Effector memory CD4-positive, alpha-beta T cell (primary cell): Measurements from ENCODE around the gene SEC14L1.
"Not testable (repeated sequence)": the region's sequence is repeated elsewhere in the genome, so short reads cannot be mapped to it uniquely, and the experiment has no call there.

Experiments
- DNase-seq, 3 donors: peaks; one replicate each; pipeline ENCODE4 v3.0.0-alpha.2; 2020
- H3K27ac ChIP-seq: 2 replicates; pipeline ENCODE4 v1.7.0; 2013; ENCODE audit warnings: mild to moderate bottlenecking, low read length, moderate library complexity; ENCODE audit not compliant: insufficient read depth, poor library complexity, severe bottlenecking
- H3K27me3 ChIP-seq: replicated peaks from 2 replicates; pipeline ENCODE4 v1.7.0; 2013; ENCODE audit warnings: mild to moderate bottlenecking, low read length; ENCODE audit not compliant: insufficient read depth, control insufficient read depth, poor library complexity, severe bottlenecking
- H3K36me3 ChIP-seq: 2 replicates; pipeline ENCODE4 v1.7.0; 2013; ENCODE audit warnings: mild to moderate bottlenecking, low read length, moderate library complexity; ENCODE audit not compliant: control insufficient read depth, insufficient read depth
- H3K4me1 ChIP-seq: 2 replicates; pipeline ENCODE4 v1.7.0; 2013; ENCODE audit warnings: low read length, mild to moderate bottlenecking; ENCODE audit not compliant: control insufficient read depth, insufficient read depth, poor library complexity, severe bottlenecking
- H3K4me3 ChIP-seq: 2 replicates; pipeline ENCODE4 v1.7.0; 2013; ENCODE audit warnings: low read length, low read depth, mild to moderate bottlenecking; ENCODE audit not compliant: insufficient read depth, poor library complexity, severe bottlenecking
- H3K9me3 ChIP-seq: 2 replicates; pipeline ENCODE4 v1.7.0; 2013; ENCODE audit warnings: mild to moderate bottlenecking, low read length, moderate library complexity; ENCODE audit not compliant: control insufficient read depth
- total RNA-seq, 3 donors: gene quantifications; one replicate each; lab custom pipeline; 2026; lab: John Stamatoyannopoulos, UW

SEC14L1 gene
- 52.6 to 62.7 (median 60.9) reads per million in 3 donors for total RNA-seq

DNA sequence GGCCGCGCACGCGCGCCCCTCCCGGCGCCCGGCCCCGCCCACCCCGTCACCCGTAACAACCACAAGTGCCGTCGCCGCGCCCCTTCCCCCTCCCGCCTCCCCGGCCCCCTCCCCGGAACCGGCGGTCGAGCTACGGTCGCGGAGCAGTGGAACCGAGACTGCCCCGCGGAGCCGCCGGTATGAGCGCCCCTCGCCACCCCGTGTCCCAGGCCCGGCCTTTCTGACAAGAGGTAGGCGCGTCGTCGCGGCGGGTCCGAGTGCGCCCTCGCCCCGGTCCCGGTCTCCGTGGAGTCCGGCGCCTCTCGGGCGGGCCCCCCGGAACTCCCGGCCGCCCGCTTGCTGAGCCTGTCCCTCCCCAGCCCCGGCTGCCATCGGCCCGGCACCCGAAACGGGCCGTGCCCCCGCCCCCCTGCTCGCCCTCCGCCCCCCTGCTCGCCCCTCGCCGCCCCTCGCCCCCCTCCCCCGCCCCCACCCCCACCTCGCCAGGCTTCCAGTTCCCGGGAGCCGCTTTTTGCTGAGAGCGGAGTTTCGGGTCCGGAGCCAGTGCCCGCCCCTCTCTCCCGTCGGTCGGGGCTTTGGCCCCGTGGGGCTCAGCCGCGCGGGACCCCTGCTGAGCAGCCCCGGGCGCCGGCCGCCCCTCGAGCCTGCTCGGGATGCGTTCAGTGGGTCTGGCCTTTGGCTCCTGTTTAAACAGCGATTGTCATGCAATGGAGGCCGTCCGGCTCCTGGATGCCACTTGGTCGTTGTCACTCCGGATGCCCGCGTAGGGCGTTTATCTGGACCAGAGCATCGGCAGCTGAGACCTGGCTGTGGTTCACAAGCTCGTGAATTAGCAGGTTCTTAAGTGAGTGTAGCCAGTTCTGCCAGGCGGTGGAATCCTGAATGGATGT, at the start of gene SEC14L1:
TSS of gene SEC14L1 (plus strand) at position 92 of the 890 bp plus-strand sequence. CDS start 2,628 bp downstream, outside the sequence.
- Histone ChIP-seq H3K4me3 (peak within 1 kb of the TSS; percentile 71), H3K27me3 (no peaks in the 10 kb centered on the region), H3K36me3 (no peaks in the 10 kb centered on the region), H3K9me3 (peaks cover 8% of the 10 kb centered on the region), H3K4me1 (peaks cover 18% of the 10 kb centered on the region), H3K27ac (peak within 1 kb of the TSS; percentile 90)
- peak in 1 of 3 donors; percentile 9 for DNase-seq

DNA sequence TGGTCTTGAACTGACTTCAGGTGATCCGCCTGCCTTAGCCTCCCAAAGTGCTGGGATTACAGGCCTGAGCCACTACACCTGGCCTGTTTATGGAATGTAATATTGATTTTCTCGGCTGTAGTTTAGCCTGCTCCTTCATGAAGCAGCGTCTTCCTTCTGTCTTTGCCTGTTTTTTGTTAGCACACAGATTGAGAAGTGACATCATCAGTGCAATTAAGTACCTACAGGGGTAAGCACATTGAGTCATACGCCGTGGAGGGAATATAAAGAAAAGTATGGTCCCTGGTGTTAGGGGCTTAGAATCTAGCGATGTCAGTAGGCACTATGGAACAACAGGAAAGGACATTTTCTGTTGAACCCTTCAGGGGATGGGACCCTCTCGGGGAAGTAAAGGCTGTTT, 48.7 kb upstream of the SEC14L1 start:
- no peaks in the 10 kb centered on the region for H3K27me3 ChIP-seq
- H3K4me3 ChIP-seq = no peak overlapping the region
- DNase-seq = no peak
- H3K27ac ChIP-seq = no peak overlapping the region
- H3K4me1 ChIP-seq = peaks cover 15% of the 10 kb centered on the region
- H3K36me3 ChIP-seq = peaks cover 30% of the 10 kb centered on the region
- no peaks in the 10 kb centered on the region for H3K9me3 ChIP-seq

DNA sequence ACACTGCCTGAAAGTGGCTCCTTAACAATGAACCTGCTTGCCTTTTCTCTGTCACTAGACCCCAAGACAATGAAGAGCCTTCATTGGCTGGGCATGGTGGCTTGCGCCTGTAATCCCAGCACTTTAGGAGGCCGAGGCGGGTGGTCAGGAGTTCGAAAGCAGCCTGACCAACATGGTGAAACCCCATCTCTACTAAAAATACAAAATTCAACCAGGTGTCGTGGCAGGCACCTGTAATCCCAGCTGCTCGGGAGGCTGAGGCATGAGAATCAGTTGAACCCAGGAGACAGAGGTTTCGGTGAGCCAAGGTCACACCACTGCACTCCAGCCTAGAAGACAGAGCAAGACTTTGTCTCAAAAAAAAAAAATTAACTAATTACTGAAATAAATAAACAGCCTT, 45.3 kb upstream of the SEC14L1 start:
- Histone ChIP-seq H3K4me1 (peaks cover 5% of the 10 kb centered on the region), H3K4me3 (no peak overlapping the region), H3K27me3 (no peaks in the 10 kb centered on the region), H3K9me3 (no peaks in the 10 kb centered on the region), H3K27ac (no peak overlapping the region), H3K36me3 (peaks cover 30% of the 10 kb centered on the region)
- no peak for DNase-seq

DNA sequence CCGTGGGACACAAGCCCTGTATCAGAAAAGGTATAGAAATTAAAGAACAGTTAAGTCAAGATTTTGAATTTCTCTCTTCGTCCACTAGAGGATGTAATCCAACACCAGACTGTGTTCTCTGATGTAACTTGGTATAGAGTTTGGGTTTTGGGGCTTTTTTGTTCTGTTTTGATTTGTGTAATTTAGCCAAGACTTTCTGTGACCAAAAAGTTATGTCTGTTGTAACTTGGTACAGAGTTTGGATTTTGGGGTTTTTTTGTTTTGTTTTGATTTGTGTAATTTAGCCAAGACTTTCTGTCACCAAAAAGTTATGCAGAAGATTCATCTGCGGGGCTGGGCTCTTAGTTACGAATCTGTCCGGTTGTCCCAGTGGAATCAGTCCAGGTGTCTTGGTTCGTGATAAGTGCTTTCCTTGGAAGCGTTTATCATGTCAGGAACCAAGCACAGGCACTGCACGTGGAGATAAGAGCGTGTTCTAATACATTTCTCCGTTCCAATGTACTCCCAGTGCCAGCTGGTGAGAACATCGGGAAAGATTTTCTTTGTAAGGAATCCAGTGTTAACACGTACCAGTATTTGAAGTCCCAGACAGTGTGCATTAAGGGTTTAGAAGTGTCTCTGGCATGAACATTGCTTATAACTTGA, 44.1 kb upstream of the SEC14L1 start:
- Histone ChIP-seq H3K36me3 (peaks cover 24% of the 10 kb centered on the region), H3K27ac (no peak overlapping the region), H3K9me3 (no peaks in the 10 kb centered on the region), H3K4me1 (peaks cover 3% of the 10 kb centered on the region), H3K27me3 (no peaks in the 10 kb centered on the region), H3K4me3 (no peak overlapping the region)
- no peak for DNase-seq

DNA sequence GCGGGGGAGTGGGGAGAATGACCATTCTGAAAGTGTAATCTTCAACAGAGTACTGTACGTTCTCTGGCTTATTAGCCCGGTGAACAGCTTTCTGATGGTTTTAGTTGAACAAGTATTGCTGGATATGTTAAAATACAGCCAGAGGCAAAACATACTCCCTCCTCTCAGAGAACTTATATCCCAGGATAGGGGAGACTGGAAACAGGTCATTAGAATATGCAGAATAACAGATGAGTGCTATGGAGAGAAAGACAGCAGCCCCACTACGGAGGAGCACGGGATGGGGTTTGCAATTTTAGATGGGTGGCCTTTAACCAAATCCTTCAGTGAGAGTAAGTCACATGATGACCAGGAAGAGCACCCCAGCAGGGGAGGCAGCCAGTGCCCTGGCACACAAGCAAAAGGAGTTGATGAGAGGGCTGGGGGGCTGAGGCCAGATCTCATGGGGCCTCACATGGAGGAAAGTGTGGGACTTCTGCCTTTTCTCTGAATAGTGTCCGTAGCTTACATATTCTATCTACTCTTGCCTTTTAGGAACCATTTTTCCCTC, 43.1 kb upstream of the SEC14L1 start:
- H3K27ac ChIP-seq = no peak overlapping the region

DNA sequence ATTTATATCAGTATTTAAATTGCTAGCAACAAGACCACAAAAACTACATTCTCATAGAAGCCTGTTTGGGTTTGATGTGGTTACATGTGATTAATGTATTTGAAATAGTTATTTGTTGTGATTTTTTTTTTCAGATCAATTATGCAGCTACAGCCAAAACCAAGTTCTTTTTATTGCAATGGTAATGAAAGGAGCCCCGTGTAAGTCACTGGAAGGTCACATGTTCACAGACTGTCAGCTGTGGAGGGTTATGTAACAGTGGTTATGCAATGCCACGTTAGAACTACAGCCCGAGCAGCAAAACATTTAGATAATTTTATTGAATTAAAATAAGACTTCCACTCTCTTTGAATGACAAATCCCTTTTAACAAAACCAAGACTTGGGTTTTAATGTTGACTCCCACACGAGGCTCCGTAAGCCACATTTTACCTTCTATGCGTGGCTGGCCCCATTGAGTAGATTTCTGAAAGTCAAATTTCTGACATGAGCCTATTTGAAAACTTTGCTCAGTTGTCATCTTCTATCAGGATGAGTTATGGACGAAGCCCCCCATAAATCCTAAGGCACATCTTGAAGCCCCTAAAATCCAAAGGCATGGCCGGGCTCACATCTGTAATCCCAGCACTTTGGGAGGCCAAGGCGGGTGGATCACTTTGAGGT, 41.8 kb upstream of the SEC14L1 start:
- DNase-seq = no peak
- H3K4me1 ChIP-seq = peaks cover 3% of the 10 kb centered on the region
- no peak overlapping the region for H3K4me3 ChIP-seq
- H3K9me3 ChIP-seq = no peaks in the 10 kb centered on the region
- H3K27ac ChIP-seq = peak overlapping the region; percentile 37
- H3K36me3 ChIP-seq = peaks cover 5% of the 10 kb centered on the region
- no peaks in the 10 kb centered on the region for H3K27me3 ChIP-seq

More for the DNA sequence above, 43.1 kb upstream of the SEC14L1 start:
- peaks cover 3% of the 10 kb centered on the region for H3K4me1 ChIP-seq
- H3K9me3 ChIP-seq = no peaks in the 10 kb centered on the region
- no peaks in the 10 kb centered on the region for H3K27me3 ChIP-seq
- H3K4me3 ChIP-seq = no peak overlapping the region
- DNase-seq = no peak
- peaks cover 17% of the 10 kb centered on the region for H3K36me3 ChIP-seq

DNA sequence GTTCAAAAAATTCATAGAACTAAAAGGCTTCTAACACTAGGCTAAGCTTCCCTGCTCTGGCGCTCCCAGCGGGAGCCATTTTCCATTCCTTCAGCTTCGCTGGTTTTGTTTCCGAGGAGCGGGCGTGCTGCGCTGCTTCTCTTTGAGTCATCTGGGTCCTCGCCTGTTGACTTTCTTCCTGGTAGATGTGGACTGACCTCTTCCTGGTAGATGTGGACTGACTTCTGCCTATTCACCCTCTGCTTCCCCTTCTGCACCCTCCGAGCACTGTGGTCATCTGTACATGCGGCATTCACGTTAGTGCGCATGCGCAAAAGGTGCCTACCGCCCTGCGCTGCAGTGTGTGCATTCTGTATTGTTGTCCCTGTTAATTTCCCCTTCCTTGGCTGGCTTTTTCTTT, 40.8 kb upstream of the SEC14L1 start:
- Histone ChIP-seq H3K4me1 (peaks cover 3% of the 10 kb centered on the region), H3K9me3 (no peaks in the 10 kb centered on the region), H3K4me3 (no peak overlapping the region), H3K27ac (no peak overlapping the region), H3K36me3 (no peaks in the 10 kb centered on the region), H3K27me3 (no peaks in the 10 kb centered on the region)
- no peak for DNase-seq

DNA sequence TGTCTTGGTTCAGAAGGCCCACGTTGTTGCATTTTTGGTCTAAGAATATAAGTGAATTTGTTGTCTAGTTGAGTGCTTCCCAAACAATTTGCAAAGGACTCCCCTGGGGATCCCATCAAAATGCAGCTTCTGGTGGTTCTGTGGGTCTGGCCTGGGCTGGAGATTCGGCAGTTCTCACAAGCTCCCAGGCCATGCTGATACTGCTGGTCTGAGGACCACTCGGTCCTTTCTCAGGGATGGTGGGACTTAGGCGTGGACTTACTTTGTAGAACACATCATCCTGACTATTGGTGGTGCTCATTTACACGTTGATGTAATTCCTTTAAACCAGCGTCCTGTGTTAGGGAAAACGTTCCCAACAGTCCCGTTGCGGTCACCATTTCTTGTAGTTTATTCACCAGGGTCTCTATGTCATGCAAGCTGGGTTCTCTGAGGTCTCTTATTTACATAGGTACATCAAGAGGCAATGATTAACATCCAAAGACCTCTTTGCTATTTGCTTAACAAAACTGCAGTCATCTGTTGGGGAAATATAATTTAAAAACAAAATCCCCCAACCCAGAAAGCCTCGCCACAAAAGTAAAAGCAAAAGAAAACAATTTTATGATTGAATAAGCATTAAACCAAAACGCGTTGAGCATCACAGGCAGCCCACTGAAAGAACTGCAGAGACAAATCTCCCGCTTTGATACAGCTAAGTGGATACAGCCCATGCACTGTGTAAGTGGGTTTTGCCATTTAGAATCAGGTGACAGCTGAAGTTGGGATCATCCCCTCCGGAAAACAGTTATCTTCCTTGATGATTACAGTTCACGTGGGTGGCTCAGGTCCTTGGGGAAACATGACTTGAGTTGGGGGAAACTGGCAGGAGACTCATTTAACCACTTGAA, 39.0 kb upstream of the SEC14L1 start:
- Histone ChIP-seq H3K36me3 (no peaks in the 10 kb centered on the region), H3K27ac (no peak overlapping the region)
- DNase-seq = no peak

DNA sequence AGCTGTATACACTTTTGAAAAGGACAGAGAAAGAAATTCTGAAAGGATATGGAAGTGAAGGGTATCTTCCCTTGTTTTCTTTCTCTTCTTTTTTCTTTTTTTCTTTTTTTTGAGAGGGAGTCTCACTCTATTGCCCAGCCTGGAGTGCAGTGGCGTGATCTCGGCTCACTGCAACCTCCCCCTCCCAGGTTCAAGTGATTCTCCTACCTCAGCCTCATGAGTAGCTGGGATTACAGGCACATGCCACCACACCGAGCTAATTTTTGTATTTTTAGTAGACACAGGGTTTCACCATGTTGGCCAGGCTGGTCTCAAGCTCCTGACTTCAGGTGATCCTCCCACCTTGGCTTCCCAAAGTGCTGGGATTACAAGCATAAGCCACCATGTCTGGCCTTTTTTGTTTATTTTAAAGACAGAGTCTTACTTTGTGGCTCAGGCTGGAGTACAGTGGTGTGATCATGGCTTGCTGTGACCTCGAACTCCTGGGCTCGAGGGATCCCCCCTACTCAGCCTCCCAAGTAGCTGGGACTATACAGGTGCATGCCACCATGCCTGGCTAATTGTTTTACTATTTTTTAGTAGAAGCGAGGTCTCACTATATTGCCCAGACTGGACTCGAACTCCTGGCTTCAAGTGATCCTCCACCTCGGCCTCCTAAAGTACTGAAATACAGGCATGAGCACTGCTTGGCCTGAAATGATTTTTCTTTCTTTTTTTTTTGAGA, 38.2 kb upstream of the SEC14L1 start:
- DNase-seq, H3K4me3 ChIP-seq, H3K27me3 ChIP-seq, H3K9me3 ChIP-seq, H3K27ac ChIP-seq, H3K4me1 ChIP-seq, H3K36me3 ChIP-seq: not testable (repeated sequence)

More for the DNA sequence above, 39.0 kb upstream of the SEC14L1 start:
- peaks cover 3% of the 10 kb centered on the region for H3K4me1 ChIP-seq
- H3K9me3 ChIP-seq = no peaks in the 10 kb centered on the region
- H3K4me3 ChIP-seq = no peak overlapping the region
- H3K27me3 ChIP-seq = no peaks in the 10 kb centered on the region
